OCI-M2 (cell line): ENCODE results near the gene BCL11A.

Experiments used
- DNase-seq: peaks from one replicate; lab custom pipeline; 2025; ENCODE audit not compliant: unreplicated experiment; lab: John Stamatoyannopoulos, UW

The BCL11A gene

DNA sequence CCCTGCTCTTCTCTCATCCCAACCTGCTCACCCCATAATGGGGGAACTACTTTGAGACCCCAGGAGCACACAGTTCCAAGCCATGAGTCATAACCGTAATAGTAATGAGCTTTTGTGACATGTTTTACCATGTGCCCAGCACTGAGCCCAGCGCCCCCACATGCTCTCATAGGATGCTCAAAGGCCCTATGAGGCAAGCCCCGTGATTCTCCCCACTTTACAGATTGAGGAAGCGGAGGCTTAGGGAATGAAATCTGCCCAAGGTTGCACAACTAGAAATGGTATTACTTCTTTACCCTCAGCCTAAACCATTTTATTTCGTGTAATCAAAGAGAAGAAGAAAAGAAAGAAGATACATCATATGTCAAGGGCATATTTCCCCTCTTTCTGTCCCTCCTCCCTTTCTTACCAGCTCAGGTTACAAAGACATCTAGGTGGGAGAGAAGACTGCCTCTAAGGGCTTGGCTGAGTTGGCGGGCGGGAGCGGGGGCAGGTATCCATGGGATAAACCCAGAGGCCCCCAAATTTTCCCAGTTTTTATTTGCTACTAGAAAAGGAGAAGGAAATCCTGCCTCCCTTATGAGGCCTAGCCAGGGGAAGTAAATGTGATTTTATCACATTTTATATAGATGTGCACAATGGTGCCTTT is 24.2 kb downstream of the BCL11A start:
- no peak for DNase-seq

DNA sequence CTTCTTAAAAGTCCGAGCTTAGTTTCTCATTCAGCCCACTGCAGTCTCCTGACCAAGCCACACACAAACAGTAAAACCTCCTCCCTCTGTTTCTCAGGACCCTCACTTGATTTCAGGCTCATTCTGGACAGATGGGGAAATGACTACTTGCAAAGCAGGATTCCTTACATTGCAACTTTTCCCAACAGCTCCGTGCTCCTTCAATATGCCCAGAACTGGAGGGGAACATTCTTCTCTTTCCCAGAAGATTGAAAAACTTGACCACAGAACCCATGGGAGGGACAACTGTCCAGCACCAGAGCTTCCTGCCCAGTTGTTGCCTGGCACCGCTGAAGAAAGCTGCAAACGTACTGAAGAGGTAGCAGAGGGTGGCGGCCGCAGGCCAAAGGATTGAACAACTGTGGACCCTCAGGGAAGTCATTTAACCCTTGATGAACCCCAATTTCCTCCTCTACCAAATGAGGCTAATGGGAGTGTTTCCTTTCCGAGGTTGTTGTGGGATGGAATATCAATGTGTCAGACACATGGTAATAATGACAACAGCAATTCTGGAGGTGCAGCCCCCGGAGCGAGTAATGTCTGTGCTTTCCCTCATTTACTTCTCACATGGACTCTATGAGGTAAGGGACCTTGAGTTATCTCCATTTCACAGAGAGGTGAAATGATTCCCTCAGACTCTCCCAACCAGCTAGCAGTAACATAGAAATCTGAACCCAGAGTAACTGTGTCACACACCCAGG is 25.0 kb downstream of the BCL11A start:
- DNase-seq: no peak

DNA sequence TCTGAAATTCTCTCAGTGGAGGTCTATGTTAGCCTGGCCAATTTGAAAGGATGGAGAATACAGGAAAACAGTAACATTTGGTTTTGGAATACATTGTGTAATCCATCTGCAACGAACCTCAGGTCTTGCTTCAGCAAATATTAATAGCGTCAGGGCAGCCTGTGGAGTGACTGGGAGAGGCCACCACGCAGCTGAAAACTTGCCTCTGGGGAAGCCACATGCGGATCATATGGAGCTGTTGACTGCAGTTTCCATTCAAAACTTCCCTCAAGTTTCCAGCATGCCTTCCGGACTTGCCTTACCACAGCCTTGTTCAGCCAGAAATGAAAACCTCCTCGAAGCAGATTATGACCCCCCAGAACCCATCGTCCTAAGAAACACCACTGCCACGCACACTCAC is 25.7 kb downstream of the BCL11A start:
- no peak for DNase-seq

DNA sequence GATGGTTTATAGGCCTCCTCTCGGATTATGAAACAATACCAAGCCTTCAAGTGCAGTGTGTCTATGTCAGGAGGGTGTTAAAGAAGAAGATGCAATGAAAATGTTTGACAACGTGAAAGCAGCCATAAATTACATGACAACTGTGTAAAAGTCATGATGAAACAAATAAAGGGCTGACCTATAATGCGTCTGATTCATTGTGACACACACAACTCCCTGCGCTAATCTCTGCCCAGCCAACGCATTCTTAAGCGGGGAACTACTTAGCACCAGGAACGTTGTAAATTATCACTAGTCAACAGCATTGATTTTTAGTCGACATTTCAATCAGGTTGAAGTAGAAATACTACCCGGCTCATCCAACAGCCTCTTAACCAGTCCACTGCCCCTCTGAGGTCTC is 26.8 kb downstream of the BCL11A start:
- DNase-seq: no peak

DNA sequence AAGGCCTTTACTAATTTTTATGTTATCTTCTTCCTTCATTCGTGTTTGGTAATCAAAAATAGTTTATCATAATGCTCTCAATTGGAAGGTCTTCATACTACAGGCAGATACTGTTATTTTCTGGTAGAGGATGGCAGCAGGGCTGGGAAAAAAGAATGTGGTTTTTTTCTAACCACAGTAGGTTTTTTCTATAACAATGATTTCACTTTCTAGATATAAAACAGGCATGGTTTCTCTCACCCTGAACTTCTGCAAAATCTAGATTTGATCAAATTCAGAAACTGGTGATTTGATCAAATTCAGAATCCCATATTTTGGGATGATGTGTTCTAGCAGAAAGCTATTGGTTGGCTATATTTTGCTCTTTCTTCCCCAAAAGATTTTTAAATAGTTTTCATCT is 27.6 kb downstream of the BCL11A start:
- DNase-seq: no peak

DNA sequence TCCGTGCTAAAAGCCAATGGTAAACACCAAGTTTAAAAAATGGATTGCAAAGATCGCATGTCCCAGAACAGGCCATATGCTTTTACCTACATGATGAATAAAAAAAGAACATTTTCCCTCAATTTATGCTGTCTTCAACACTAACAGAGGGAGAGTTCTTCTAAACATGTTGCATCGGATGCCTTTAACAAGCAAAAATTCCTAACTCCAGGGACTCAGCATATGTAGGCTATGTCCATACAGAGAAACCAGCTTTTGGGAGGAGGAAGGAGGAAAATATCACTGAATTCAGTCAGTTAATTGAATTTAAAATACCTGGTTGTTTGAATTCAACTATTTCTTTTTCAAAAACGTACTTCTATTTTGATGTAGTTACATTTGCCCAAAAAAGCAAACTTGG is 28.6 kb downstream of the BCL11A start:
- DNase-seq: no peak

DNA sequence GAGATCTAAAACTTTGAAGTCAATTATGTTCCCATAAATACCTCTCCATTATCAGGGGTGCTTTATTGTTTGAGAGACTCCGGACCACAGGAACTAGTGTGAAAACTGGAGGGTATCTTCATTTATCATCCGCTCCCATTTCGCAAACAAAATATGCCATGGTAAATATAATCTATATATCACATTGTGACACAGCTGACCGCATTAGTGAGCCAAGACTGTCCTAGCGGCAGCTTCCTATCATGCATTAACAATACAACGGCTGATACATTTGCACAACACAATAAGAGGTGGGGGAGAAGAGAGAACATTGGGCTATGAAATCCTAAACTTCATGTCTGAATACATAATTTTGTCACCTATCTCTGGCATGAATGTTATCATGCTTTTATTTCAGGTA is 29.5 kb downstream of the BCL11A start:
- no peak for DNase-seq

DNA sequence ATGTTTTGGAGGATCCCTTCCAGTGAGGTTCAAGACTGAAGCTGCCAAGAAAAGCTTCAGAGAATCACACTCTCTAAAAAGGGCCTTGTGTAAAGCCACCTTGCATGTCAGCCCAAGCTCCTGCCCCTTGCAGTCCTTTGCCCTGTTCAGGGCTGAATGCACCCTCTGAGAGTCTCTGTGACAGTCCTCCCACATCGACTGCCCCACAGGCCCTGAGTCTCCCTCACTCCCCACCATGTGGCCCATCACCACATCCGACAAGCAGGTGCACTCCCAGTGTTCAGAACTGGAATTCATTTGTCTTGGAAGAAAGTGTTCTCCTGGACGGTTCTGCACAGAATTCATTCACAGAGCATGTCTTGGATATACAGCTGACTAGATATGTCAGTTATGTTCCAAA is 31.0 kb downstream of the BCL11A start:
- no peak for DNase-seq

DNA sequence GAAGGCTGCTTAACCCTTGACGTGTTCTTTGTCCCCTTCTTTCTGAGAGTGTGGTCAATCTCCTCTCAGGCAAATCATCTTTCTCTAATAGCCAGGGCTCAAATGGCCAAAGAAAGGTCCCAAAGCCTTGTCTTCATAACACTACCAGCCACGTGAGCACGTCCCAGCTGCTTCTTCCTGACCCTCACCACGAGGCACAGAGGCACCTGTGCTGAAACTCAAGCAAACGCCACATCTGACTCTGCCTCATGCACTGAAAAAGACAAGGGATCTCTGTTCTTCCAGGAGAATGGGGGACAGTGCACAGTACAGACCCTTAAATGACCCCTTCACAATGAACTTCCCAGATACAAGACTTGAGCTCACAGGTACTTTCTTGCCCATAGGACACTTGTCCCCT is 31.8 kb downstream of the BCL11A start:
- DNase-seq: no peak

DNA sequence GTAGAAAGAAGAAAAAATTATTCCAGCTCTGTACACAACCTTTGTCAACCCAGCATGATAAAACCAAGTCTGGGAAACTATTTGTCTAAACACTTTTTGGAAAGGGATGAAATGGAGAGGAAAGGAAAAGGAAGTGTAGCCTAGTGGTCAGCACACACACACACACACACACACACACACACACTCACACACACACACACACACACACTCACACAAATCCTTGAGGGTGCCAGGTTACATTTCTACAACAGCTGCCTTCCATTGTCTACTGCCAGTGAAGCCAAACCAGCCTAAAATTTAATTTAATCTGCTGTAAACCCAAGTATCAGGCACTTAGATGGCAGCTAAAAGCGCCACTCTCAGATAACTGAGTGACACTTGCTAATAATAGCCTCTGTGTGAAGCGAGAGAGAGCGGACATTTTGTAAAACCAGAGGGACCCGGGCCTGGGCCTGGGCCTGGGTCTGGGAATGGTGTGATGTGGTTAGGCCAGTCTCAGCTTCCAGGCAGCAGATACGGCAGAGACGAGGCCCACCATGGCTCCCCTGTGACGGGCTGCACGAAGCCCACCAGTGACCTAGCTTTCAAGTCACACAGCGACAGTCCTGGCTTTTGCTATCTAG is 32.4 kb downstream of the BCL11A start:
- DNase-seq: no peak

DNA sequence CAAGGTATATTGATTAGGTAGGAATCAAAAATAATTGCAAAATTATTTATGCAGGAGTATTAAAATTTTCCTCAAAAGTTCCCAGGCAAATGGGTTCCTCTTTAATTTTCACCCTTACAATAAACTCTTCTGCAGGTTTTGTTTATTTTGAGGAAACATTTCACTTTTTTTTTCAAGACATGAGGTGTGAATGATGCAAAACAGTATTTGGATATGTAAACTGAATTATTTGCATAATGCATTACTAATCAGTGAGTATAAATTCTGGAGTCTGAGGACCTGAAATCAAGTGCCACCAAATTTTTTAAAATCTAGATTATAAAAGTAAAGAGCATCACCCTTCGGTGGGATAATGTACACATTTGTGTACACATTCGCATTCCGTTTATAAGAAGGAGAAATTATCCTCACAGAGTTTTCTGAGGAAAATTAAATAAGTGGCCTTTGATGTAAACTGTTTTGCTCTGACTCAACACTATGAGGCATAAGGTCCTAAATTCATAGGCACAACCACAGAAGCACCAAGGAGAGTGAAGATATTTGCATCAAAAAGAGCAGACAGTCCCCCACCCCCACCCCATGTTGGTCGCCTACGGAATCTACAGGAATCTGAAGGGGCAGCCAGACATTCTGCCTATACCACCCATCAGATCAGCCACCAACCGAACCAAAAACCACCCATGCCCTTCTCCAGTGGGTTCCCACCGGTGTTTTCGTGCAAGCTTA is 33.1 kb downstream of the BCL11A start:
- DNase-seq: no peak

DNA sequence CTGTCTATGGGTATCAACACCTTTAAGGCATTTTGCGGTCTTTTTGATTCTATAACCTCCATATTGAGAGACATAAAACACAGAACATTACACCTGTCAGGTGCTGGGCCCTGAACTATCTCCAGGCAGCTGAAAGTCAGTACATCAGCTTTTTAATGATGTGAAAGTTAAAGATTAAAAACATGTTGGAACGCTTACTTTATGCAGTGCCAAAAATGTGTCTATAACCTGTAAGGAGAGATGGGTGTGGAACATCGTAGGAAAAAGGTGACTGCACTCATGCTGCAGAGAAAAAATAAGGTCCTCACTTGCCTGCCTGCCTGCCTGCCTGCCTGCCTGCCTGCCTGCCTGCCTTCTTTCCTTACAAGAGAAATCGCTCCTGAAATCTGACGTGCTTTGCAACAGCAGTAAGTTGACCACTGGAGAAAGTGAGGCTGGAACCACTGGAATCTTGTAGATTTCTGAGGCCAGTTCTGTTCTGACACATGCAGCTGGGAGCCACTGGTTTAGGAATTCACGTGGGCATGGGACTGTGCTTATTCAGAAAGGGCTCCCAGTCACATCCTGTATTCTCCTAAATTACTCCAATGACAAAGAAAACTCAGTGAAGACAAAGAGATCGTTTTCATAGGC is 34.1 kb downstream of the BCL11A start:
- DNase-seq: no peak

DNA sequence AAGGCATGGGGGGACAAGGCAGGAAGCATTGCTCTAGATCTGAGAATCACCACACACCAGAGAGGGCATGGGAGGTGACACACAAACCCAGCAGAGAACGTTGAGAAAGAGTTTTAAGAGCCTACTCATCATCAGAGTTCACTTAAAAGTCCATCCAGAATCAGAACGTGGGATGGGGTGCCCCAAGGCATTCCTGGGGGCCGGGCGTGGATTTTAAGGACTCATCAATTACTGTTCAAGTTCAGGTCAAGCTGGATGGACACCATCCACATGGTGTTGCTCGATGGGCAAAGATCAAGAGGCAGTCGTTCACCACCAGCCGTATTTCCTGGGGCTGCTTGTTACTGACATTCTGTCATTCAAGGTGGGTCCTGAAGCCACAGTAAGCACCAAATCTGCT is 34.9 kb downstream of the BCL11A start:
- no peak for DNase-seq

DNA sequence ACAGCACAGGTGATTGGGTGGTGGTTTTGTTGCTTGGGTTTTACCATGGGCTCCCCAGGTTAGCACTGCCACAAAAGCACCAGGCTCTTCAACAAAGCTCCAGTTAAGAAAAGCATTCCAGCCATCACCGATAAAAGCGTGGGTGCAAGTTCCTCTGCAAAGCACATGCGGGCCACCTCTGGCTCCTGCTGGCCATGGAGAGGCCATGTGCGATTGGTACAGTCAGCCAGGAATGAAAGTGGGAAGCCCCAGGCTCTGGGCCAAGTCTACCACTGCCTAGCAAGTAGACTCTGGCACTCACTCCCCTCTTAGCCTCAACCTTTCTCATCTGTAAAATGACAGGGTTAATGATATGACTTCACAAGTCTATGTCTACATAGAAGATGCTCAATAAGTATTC is 36.0 kb downstream of the BCL11A start:
- DNase-seq: no peak

DNA sequence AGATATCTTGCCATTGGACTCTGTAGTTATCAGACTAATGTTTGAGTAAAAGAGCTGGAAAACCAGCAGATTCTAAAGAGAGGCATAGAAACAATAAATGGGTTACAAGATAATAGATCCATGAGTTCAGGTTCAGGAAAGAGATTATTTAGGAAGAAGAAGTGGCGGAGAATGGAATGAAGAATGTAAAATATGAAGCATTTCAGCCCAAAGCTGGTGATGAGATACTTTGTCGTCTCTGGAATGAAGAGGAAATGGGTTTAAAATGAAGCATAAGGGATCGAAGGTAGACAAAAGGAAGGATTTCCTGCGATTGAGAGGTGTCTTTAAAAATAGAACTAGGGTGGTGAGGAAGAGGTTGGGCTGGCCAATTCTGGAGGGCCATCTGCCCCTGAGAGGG is 36.6 kb downstream of the BCL11A start:
- no peak for DNase-seq

DNA sequence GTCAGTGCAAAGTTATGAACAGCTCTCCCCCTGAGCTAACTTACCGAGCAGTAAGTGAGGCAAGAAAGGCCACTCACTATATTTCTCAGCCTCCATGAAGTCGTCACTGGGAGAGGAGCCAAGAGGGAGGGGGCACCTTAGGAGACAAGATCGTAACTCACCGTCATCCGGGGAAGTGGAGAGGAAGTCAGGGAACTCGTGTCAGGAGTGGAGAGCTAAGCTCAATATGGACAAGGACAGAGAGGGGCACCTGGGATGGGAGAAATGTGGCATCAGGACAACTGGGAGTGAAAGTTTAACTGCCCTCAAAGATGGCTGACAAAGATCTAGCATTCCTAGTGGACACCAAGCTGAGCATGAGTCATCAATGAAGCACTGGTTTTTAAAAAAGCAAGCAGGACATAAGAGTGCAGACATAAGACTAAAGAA is 37.1 kb downstream of the BCL11A start:
- DNase-seq: no peak

DNA sequence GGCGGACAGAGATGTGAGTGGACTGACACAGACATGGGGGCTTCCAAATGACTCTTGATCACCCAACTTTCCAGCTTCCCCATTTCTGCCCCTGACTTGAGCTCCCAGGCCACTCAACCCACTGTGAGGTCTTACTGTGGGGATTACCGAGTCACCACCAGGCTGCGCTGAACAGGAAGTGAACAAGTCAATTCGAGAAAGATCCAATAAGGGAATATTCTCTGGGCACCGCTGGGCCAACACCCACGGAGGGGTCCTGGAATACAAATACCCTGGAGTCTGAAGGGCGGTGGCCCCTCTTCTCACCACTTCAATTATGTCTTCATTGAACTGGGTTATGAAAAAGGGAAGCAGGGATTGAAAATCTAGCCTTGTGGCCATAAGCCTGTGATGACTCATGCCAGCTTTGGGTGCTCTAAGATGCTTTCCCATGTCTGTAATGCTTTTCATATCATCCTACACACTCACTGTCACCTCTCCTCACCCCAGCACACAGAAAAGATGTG is 37.7 kb downstream of the BCL11A start:
- no peak for DNase-seq

DNA sequence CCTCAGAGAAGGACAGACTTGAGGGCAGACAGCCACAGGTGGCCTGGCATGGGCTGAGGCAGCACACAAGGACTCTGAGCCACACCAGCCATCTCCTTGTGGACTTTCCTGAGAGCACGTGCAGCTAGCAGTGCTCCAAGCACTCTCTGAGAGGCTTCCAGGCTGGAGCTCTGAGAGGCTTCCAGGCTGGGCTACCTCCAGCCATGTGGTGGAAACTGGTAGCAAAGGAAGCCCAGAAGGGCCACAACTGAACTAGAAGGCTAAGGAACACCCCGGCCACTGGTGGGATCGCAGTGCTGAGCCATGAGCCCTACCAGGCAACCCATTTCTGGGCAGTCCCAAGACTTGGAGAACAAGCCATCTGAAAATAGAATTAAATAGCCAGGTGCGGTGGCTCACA is 39.5 kb downstream of the BCL11A start:
- DNase-seq: no peak

DNA sequence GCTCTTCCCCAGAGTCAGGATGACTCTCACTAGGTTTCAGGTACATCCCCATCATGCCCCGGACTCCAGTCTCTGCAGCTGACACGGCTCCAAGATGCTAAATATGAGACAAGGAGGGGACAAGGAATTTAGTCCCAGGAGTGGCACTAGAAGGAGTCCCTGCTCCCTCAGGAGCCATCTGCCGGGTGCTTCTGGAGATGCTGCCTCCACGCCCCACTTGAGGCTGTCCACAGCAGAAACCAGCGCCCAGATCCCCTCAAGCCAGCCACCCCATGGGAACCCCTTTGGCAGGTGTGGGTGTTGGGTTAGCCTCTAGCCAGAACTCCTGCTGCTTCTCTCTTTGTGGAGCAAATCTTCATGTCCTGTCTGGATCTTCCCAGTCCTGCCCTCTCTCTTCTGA is 40.3 kb downstream of the BCL11A start:
- no peak for DNase-seq

DNA sequence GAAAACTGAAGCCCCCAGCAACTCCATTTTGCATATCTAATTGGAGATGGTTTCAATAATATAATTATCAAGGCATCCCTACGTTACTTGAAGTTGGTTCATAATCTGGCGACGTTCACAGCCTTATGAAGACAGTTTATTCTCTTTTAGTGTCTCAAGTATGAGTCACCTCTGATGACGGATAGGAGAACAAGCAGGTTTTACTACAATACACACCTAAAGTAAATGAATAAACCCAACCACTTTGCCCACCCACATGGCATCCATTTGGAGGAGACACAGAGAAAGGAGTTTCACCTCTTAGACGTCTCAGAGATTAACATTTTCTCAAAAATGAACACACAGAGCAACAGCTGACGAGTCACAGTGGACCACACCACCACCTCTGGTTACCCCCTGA is 40.8 kb downstream of the BCL11A start:
- DNase-seq: no peak

DNA sequence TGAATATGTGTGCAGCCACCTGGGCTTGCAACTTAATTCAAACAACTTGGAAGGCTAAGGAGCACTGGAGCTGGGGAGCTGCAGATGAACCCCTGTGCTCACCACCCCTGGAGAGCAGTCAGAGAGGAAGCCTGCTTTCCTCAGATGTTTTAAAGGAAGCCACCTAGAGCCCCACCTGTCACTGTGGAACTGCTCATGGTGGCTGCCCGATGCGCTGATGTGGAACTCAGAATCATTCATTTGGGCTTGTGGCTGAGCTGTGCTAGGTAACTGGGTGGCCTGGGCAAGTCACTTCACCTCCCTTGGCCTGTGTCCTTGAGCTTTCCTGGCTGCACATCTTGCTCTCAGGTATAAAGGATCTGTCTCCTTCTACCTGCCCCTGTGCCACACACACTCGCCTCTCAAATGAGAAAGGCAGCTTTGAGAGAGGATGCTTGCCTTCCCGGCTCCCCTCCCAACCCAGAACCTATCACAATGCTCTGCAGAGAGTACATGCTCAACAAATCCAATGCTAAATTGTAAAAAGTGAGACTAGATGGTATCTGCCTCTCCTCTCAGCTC is 41.3 kb downstream of the BCL11A start:
- DNase-seq: no peak
